HCT116 (cell line): ENCODE data around the gene SLC27A1. TPM values are rescaled to one million over a fixed set of nuclear protein-coding genes. Genes with fewer than 3 reads are reported as not detected.

Experiments used
- ATAC-seq: fragments of 200-7000 bp; cut with Tn5 transposase; 2 replicates; pipeline ENCODE4 v1.9.1; 2020; ENCODE audit warnings: mild to moderate bottlenecking, moderate library complexity
- BruUV-seq: library from RNA; stranded (reverse); fragments of 400-500 nt; replicated peaks from 2 replicates; lab custom pipeline; 2021; lab: Mats Ljungman, UMichigan
- CTCF ChIA-PET: fragments of 300-600 bp; sonication (Branson Sonifier 250); formaldehyde crosslinking; loops from one replicate; lab custom pipeline; 2021; ENCODE audit warnings: antibody characterized with exemption; lab: Charles Lee
- POLR2A ChIA-PET: fragments of 300-600, 350-600 bp; sonication (Branson Sonifier 250); formaldehyde crosslinking; loops from one replicate; lab custom pipeline; 2021; ENCODE audit warnings: antibody characterized with exemption; lab: Charles Lee
- RAD21 ChIA-PET, 2 experiments: fragments of 300-600 bp; sonication (Branson Sonifier 250); formaldehyde crosslinking; loops; one replicate each; lab custom pipeline; 2023; ENCODE audit warnings: low total read pairs in 2 of 2; ENCODE audit not compliant: uncharacterized antibody in 2 of 2, unreplicated experiment in 2 of 2, low non-redundant PET in 1 of 2; lab: Charles Lee
- DNase-seq: peaks from one replicate; pipeline ENCODE4 v3.0.0-alpha.2; 2010; ENCODE audit warnings: low read depth, low spot score
- H2AFZ ChIP-seq: fragments of 200-600 bp; shearing (Covaris generic), sonication (generic); 2 replicates; pipeline ENCODE4 v1.6.1; 2017; ENCODE audit warnings: low read depth, mixed run types, mixed read lengths, antibody characterized with exemption, low read length; ENCODE audit not compliant: poor library complexity, severe bottlenecking
- H3K27ac ChIP-seq: 2 replicates; pipeline ENCODE4 v1.5.1; 2012; ENCODE audit warnings: low read depth, low read length
- H3K27me3 ChIP-seq: fragments of 200-600 bp; sonication (generic); 2 replicates; pipeline ENCODE4 v1.6.1; 2016; ENCODE audit warnings: mixed run types, low read length, mixed read lengths; ENCODE audit not compliant: insufficient read depth
- H3K36me3 ChIP-seq, 2 experiments: fragments of 200-500 bp in 1 of 2; fragments of 200-600 bp in 1 of 2; sonication (Bioruptor generic) in 1 of 2; sonication (generic) in 1 of 2; 2 replicates each; pipeline versions ENCODE4 v1.5.1 to v1.6.1; 2014 to 2016; ENCODE audit warnings: low read length in 2 of 2, inconsistent platforms in 1 of 2, mixed read lengths in 1 of 2, mixed run types in 1 of 2; ENCODE audit not compliant: insufficient read depth in 2 of 2, control insufficient read depth in 1 of 2
- H3K4me1 ChIP-seq, 2 experiments: fragments of 200-600 bp in 1 of 2; sonication (generic) in 1 of 2; 2 replicates each; pipeline versions ENCODE4 v1.5.1 to v1.6.1; 2012 to 2017; ENCODE audit warnings: low read length in 2 of 2, inconsistent platforms in 1 of 2, mild to moderate bottlenecking in 1 of 2, mixed read lengths in 1 of 2, mixed run types in 1 of 2, moderate library complexity in 1 of 2; ENCODE audit not compliant: insufficient read depth in 2 of 2, control insufficient read depth in 1 of 2
- H3K4me2 ChIP-seq: fragments of 200-600 bp; sonication (generic); 2 replicates; pipeline ENCODE4 v1.6.1; 2017; ENCODE audit warnings: mixed run types, low read length, mixed read lengths
- H3K4me3 ChIP-seq, 2 experiments: fragments of 200-600 bp in 1 of 2; sonication (generic) in 1 of 2; replicated peaks in 1 of 2; 2 replicates each; pipeline ENCODE4 v1.5.1; 2011 to 2016; ENCODE audit warnings: low read length in 2 of 2, control low read depth in 1 of 2, low read depth in 1 of 2, mild to moderate bottlenecking in 1 of 2, mixed read lengths in 1 of 2, mixed run types in 1 of 2
- H3K79me2 ChIP-seq: fragments of 200-600 bp; sonication (generic); 2 replicates; pipeline ENCODE4 v1.6.1; 2017; ENCODE audit warnings: mild to moderate bottlenecking, mixed run types, low read length, moderate library complexity, mixed read lengths; ENCODE audit not compliant: insufficient read depth
- H3K9ac ChIP-seq: fragments of 200-600 bp; sonication (generic); 2 replicates; pipeline ENCODE4 v1.6.1; 2016; ENCODE audit warnings: low read length, mixed read lengths
- H3K9me2 ChIP-seq: fragments of 200-600 bp; sonication (generic), shearing (Covaris generic); 2 replicates; pipeline ENCODE4 v1.6.1; 2017; ENCODE audit warnings: mixed run types, mild to moderate bottlenecking, moderate library complexity; ENCODE audit not compliant: insufficient read depth
- H3K9me3 ChIP-seq, 2 experiments: fragments of 200-500 bp in 1 of 2; fragments of 200-600 bp in 1 of 2; sonication (Bioruptor generic) in 1 of 2; sonication (generic) in 1 of 2; 2 replicates each; pipeline ENCODE4 v1.6.1; 2014 to 2017; ENCODE audit warnings: low read length in 2 of 2, mixed read lengths in 2 of 2, inconsistent platforms in 1 of 2, low read depth in 1 of 2, mild to moderate bottlenecking in 1 of 2, mixed run types in 1 of 2, moderate library complexity in 1 of 2; ENCODE audit not compliant: control insufficient read depth in 1 of 2, insufficient read depth in 1 of 2
- H4K20me1 ChIP-seq: fragments of 200-600 bp; sonication (generic), shearing (Covaris generic); 2 replicates; pipeline ENCODE4 v1.6.1; 2017; ENCODE audit warnings: mixed run types, mild to moderate bottlenecking, moderate library complexity; ENCODE audit not compliant: insufficient read depth
- CBX3 ChIP-seq: IDR thresholded peaks from 2 replicates; pipeline ENCODE4 v1.6.1; 2012; ENCODE audit warnings: low read depth
- SRF ChIP-seq: IDR thresholded peaks from 2 replicates; pipeline ENCODE4 v1.6.1; 2012; ENCODE audit warnings: low read depth
- intact Hi-C: fragments of 100-400 bp; cut with micrococcal nuclease; formaldehyde crosslinking; loops from 2 replicates; pipeline ENCODE4 v1.10.0; 2022
- total RNA-seq: library from RNA; stranded (reverse); gene quantifications from one replicate; pipeline ENCODE4 v1.2.1, GENCODE V29; 2021; ENCODE audit not compliant: unreplicated experiment
- TF ChIP-seq, protein P1 (sequence below): IDR thresholded peaks from 2 replicates; pipeline ENCODE4 v1.6.1; 2011; ENCODE audit warnings: mild to moderate bottlenecking, low read length, moderate library complexity; ENCODE audit not compliant: insufficient replicate concordance; ENCODE audit errors: extremely low read depth

The SLC27A1 gene
- total RNA-seq, 1 experiment from 2014 or later, result 22.5 TPM

GRCh38 chr19:17500447-17501198, 30.3 kb downstream of the SLC27A1 start:
- Histone ChIP-seq H2AFZ (no peak overlapping the region), H3K9ac (no peak overlapping the region), H3K4me2 (no peak overlapping the region), H3K79me2 (peaks cover 19% of the 10 kb centered on the region), H3K4me1 (peaks cover 11 to 40% of the 10 kb centered on the region in 2 experiments)
- RAD21 ChIA-PET, result no interaction called here
- TF ChIP-seq, protein P1, sequence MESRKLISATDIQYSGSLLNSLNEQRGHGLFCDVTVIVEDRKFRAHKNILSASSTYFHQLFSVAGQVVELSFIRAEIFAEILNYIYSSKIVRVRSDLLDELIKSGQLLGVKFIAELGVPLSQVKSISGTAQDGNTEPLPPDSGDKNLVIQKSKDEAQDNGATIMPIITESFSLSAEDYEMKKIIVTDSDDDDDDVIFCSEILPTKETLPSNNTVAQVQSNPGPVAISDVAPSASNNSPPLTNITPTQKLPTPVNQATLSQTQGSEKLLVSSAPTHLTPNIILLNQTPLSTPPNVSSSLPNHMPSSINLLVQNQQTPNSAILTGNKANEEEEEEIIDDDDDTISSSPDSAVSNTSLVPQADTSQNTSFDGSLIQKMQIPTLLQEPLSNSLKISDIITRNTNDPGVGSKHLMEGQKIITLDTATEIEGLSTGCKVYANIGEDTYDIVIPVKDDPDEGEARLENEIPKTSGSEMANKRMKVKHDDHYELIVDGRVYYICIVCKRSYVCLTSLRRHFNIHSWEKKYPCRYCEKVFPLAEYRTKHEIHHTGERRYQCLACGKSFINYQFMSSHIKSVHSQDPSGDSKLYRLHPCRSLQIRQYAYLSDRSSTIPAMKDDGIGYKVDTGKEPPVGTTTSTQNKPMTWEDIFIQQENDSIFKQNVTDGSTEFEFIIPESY, result no peak
- TF ChIP-seq, all 23 proteins: peak for 0
- Histone ChIP-seq H3K36me3 (no peaks in the 10 kb centered on the region; a peak in 2 of 4 replicates), H4K20me1 (no peaks in the 10 kb centered on the region), H3K9me2 (no peaks in the 10 kb centered on the region), H3K9me3 (no peaks in the 10 kb centered on the region), H3K27ac (no peak overlapping the region; the same call in 1 of the 2 replicates), H3K27me3 (no peaks in the 10 kb centered on the region), H3K4me3 (no peak overlapping the region)
- intact Hi-C loops, result no loop called here
- BruUV-seq, result no TSS peak
- POLR2A ChIA-PET, result no interaction called here
- CTCF ChIA-PET, result no interaction called here
- DNase-seq, result no peak
- no peak for ATAC-seq

DNA sequence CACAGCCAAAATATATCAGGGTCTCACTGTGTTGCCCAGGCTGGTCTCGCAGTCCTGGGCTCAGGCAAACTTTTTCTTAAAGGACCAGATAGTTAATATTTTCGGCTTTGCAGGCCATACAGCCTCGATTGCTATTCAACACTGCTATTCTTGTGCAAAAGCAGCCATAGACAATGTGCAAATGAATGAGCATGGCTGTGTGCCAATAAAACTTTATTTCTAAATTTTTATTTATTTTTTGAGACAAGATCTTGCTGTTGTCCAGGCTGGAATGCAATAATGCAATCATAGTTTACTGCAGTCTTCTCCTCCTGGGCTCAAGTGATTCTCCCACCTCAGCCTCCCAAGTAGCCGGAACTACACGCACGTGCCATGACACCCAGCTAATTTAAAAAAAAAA, 32.9 kb downstream of the SLC27A1 start:
- Histone ChIP-seq H3K4me2 (no peak overlapping the region), H2AFZ (no peak overlapping the region), H3K9me2 (no peaks in the 10 kb centered on the region), H3K79me2 (peaks cover 40% of the 10 kb centered on the region), H3K4me1 (peaks cover 23 to 37% of the 10 kb centered on the region in 2 experiments), H3K27ac (no peak overlapping the region), H3K27me3 (no peaks in the 10 kb centered on the region), H3K9ac (no peak overlapping the region), H4K20me1 (no peaks in the 10 kb centered on the region), H3K4me3 (no peak overlapping the region), H3K9me3 (no peaks in the 10 kb centered on the region), H3K36me3 (no peaks in the 10 kb centered on the region; a peak in 1 of 4 replicates)
- RAD21 ChIA-PET, result no interaction called here
- BruUV-seq, result no TSS peak
- no peak for ATAC-seq
- POLR2A ChIA-PET, result no interaction called here
- no peak for TF ChIP-seq SRF
- no peak for TF ChIP-seq CBX3
- intact Hi-C loops, result no loop called here
- CTCF ChIA-PET, result interaction anchor here (0.5 to 0.6 kb wide), 2 partner anchors 45 to 428 kb away, joined by 3 read pairs; no protein-coding TSS in a partner anchor
- no peak for DNase-seq
